ENCODE measurements around the gene CDC42BPB. TPM values are rescaled to one million over a fixed set of nuclear protein-coding genes. Genes with fewer than 3 reads are reported as not detected.

CDC42BPB gene
- total and polyA plus RNA-seq, 2 of the 13 experiments (the other 11 are each of a cell fraction or from before 2014, with no cell fraction given): 19.7 to 32.3 TPM

DNA sequence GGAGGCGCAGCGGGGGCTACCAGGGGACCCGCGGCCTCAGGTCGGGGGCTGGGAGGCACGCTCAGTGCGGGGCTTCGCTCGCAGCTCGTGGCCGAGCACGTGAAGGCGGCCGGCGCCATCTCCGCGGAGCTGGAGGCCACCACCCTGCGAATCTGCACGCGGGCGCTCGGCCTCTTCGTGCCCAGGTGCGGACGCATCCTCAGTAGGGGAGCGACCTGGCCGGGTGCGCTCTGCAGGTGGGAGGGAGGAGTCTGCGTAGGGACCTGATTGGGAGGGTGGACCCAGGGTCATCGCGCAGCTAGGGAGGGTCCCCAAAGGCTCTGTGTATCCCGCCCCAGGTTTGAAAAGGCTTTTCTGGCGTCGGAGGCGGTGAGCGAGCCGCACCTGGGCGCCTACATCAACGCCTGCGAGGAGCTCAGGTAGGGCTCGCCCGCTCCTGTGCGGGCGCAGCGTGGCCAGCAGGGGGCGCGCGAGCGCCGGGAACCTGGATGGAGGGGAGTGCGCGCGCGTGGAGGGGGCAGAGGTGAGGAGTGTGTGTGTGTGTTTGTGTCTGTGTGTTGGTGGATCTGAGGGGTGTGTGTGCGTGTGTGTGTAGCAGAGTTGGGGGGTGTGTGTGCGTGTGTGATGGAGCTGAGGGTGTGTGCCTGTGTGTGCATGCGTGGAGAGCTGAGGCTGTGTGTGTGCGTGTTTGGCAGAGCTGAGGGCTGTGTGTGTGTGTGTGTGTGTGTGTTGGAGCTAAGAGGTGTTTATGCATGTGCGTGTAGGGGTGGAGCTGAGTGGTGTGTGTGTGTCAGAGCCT, 47.5 kb upstream of the CDC42BPB start (continued):
- TF ChIP-seq, protein P1, sequence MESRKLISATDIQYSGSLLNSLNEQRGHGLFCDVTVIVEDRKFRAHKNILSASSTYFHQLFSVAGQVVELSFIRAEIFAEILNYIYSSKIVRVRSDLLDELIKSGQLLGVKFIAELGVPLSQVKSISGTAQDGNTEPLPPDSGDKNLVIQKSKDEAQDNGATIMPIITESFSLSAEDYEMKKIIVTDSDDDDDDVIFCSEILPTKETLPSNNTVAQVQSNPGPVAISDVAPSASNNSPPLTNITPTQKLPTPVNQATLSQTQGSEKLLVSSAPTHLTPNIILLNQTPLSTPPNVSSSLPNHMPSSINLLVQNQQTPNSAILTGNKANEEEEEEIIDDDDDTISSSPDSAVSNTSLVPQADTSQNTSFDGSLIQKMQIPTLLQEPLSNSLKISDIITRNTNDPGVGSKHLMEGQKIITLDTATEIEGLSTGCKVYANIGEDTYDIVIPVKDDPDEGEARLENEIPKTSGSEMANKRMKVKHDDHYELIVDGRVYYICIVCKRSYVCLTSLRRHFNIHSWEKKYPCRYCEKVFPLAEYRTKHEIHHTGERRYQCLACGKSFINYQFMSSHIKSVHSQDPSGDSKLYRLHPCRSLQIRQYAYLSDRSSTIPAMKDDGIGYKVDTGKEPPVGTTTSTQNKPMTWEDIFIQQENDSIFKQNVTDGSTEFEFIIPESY (CRISPR knock-in tag; IDR thresholded peaks at IDR 0.05): 0 out of 2 replicates have a peak, but pooled peaks have one; percentile 28
- TF ChIP-seq ZSCAN30 (CRISPR knock-in tag; IDR thresholded peaks at IDR 0.05): no peak
- TF ChIP-seq, protein P2, sequence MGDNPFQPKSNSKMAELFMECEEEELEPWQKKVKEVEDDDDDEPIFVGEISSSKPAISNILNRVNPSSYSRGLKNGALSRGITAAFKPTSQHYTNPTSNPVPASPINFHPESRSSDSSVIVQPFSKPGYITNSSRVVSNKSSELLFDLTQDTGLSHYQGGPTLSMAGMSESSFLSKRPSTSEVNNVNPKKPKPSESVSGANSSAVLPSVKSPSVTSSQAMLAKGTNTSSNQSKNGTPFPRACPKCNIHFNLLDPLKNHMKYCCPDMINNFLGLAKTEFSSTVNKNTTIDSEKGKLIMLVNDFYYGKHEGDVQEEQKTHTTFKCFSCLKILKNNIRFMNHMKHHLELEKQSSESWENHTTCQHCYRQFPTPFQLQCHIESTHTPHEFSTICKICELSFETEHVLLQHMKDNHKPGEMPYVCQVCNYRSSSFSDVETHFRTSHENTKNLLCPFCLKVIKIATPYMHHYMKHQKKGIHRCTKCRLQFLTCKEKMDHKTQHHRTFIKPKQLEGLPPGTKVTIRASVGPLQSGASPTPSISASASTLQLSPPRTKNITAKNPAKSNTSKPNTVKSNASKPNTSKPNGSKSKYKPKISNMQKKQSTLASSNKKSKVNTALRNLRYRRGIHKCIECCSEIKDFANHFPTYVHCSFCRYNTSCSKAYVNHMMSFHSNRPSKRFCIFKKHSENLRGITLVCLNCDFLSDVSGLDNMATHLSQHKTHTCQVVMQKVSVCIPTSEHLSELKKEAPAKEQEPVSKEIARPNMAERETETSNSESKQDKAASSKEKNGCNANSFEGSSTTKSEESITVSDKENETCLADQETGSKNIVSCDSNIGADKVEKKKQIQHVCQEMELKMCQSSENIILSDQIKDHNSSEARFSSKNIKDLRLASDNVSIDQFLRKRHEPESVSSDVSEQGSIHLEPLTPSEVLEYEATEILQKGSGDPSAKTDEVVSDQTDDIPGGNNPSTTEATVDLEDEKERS (CRISPR knock-in tag; IDR thresholded peaks at IDR 0.05): 0 out of 2 replicates have a peak, but pooled peaks have one; percentile 11
- no peak for TF ChIP-seq ATAD3A (CRISPR knock-in tag; IDR thresholded peaks at IDR 0.05)
- TF ChIP-seq, protein P3, sequence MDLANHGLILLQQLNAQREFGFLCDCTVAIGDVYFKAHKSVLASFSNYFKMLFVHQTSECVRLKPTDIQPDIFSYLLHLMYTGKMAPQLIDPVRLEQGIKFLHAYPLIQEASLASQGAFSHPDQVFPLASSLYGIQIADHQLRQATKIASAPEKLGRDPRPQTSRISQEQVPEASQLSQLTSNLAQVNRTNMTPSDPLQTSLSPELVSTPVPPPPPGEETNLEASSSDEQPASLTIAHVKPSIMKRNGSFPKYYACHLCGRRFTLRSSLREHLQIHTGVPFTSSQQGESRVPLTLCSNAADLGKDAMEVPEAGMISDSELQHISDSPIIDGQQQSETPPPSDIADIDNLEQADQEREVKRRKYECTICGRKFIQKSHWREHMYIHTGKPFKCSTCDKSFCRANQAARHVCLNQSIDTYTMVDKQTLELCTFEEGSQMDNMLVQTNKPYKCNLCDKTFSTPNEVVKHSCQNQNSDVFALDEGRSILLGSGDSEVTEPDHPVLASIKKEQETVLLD (CRISPR knock-in tag; IDR thresholded peaks at IDR 0.05; ENCODE audit: low read depth): no peak
- no peak for TF ChIP-seq ARID2 (CRISPR knock-in tag; IDR thresholded peaks at IDR 0.05; ENCODE audit: borderline replicate concordance)
- TF ChIP-seq MIER2 (CRISPR knock-in tag; IDR thresholded peaks at IDR 0.05): no peak
- no peak for TF ChIP-seq ZNF367 (CRISPR knock-in tag; IDR thresholded peaks at IDR 0.05; ENCODE audit: borderline replicate concordance)
- TF ChIP-seq, protein P4, sequence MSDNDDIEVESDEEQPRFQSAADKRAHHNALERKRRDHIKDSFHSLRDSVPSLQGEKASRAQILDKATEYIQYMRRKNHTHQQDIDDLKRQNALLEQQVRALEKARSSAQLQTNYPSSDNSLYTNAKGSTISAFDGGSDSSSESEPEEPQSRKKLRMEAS (IDR thresholded peaks at IDR 0.05): peak; percentile 17
- TF ChIP-seq MBD4 (IDR thresholded peaks at IDR 0.05; ENCODE audit: borderline replicate concordance, low read length): no peak
- TF ChIP-seq, protein P5, sequence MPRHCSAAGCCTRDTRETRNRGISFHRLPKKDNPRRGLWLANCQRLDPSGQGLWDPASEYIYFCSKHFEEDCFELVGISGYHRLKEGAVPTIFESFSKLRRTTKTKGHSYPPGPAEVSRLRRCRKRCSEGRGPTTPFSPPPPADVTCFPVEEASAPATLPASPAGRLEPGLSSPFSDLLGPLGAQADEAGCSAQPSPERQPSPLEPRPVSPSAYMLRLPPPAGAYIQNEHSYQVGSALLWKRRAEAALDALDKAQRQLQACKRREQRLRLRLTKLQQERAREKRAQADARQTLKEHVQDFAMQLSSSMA (CRISPR knock-in tag; IDR thresholded peaks at IDR 0.05): no peak
- TF ChIP-seq EHMT2 (IDR thresholded peaks at IDR 0.05; ENCODE audit: borderline replicate concordance, low read depth, low read length): no peak
- TF ChIP-seq CBX2 (IDR thresholded peaks at IDR 0.05; ENCODE audit: low read depth, low read length): no peak
- TF ChIP-seq CBX2 (CRISPR knock-in tag; IDR thresholded peaks at IDR 0.05; ENCODE audit: low read depth): no peak
- TF ChIP-seq NCOA2 (CRISPR knock-in tag; IDR thresholded peaks at IDR 0.05): no peak; the same call in 1 of the 2 replicates
- 0 out of 2 replicates have a peak, but pooled peaks have one; percentile 30 for TF ChIP-seq GATAD1 (CRISPR knock-in tag; IDR thresholded peaks at IDR 0.05)
- TF ChIP-seq ELF1 (CRISPR knock-in tag; IDR thresholded peaks at IDR 0.05): no peak
- TF ChIP-seq ZNF605 (CRISPR knock-in tag; IDR thresholded peaks at IDR 0.05): no peak; the same call in none of the 2 replicates
- TF ChIP-seq SALL1 (CRISPR knock-in tag; IDR thresholded peaks at IDR 0.05): peak; percentile 49; the same call in 1 of the 2 replicates
- no peak for TF ChIP-seq NAIF1 (CRISPR knock-in tag; IDR thresholded peaks at IDR 0.05; ENCODE audit: borderline replicate concordance)
- TF ChIP-seq, protein P6, sequence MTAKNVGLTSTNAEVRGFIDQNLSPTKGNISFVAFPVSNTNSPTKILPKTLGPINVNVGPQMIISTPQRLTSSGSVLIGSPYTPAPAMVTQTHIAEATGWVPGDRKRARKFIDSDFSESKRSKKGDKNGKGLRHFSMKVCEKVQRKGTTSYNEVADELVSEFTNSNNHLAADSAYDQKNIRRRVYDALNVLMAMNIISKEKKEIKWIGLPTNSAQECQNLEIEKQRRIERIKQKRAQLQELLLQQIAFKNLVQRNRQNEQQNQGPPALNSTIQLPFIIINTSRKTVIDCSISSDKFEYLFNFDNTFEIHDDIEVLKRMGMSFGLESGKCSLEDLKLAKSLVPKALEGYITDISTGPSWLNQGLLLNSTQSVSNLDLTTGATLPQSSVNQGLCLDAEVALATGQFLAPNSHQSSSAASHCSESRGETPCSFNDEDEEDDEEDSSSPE (CRISPR knock-in tag; IDR thresholded peaks at IDR 0.05): no peak
- no peak for TF ChIP-seq MLLT10 (CRISPR knock-in tag; IDR thresholded peaks at IDR 0.05)
